Skin of body (tissue), 1 donor: ENCODE measurements around the gene NAA11. TPM values are rescaled to one million over a fixed set of nuclear protein-coding genes. Genes with fewer than 3 reads are reported as not detected.

ENCODE experiments used
- total RNA-seq: library from RNA; depleted of rRNA; stranded (reverse); fragments of >200 nt; gene quantifications from one replicate; pipeline ENCODE4 v1.2.3, GENCODE V29; 2014

Gene NAA11
- total RNA-seq, 1 donor from 2014 or later: not detected

Other genes with a start within 250 kb of the NAA11 start
- gene GK2, start 82.2 kb upstream of the NAA11 start, total RNA-seq: not detected